HL-60 (cell line): ENCODE results near the gene ARFIP1.

Experiments
- DNase-seq, 2 experiments: peaks; one replicate each; pipeline ENCODE4 v3.0.0-alpha.2; 2010 to 2020; ENCODE audit warnings: low read depth in 1 of 2, low spot score in 1 of 2
- H3K27ac ChIP-seq: fragments of 250-450 bp; sonication (Bioruptor Pico); replicated peaks from 2 replicates; pipeline ENCODE4 v1.5.1; 2020; ENCODE audit warnings: mild to moderate bottlenecking, moderate library complexity
- H3K27me3 ChIP-seq: fragments of 250-450 bp; sonication (Bioruptor Pico); 2 replicates; pipeline ENCODE4 v1.5.1; 2021; ENCODE audit warnings: mild to moderate bottlenecking, moderate library complexity; ENCODE audit not compliant: insufficient read depth, poor library complexity, severe bottlenecking
- H3K4me3 ChIP-seq: replicated peaks from 2 replicates; pipeline ENCODE4 v1.5.1; 2011; ENCODE audit warnings: mild to moderate bottlenecking, control low read depth, low read length; ENCODE audit not compliant: insufficient read depth
- GABPA ChIP-seq: IDR thresholded peaks from 2 replicates; pipeline ENCODE4 v1.6.1; 2012; ENCODE audit warnings: low read depth
- POLR2AphosphoS5 ChIP-seq: IDR thresholded peaks from 2 replicates; pipeline ENCODE4 v1.6.1; 2012; ENCODE audit warnings: low read depth
- SPI1 ChIP-seq: IDR thresholded peaks from 2 replicates; pipeline ENCODE4 v1.6.1; 2012; ENCODE audit warnings: low read depth, mild to moderate bottlenecking, borderline replicate concordance
- TF ChIP-seq, protein P1 (sequence below): IDR thresholded peaks from 2 replicates; pipeline ENCODE4 v1.6.1; 2012; ENCODE audit warnings: low read depth; ENCODE audit not compliant: insufficient replicate concordance
- TF ChIP-seq, protein P2 (sequence below): IDR thresholded peaks from one replicate; pipeline ENCODE4 v1.5.1; 2011; ENCODE audit warnings: low read length, control low read depth, inconsistent platforms; ENCODE audit not compliant: insufficient read depth

The ARFIP1 gene

DNA sequence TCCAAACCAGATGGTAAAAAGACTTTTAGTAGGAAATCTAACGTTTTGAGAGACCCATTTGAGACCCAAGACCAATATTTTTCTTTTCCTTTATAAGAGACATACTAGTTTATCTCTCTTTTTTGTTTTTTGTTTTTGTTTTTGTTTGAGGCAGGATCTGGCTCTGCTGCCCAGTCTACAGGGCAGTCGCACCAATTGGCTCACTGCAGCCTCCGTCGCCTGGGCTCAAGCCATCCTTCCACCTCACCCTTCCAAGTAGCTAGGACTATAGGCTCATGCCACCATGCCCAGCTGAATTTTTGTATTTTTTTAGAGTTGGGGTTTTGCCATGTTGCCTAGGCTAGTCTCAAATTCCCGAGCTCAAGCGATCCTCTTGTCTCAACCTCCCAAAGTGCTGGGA is 79.2 kb downstream of the ARFIP1 start:
- H3K27me3 ChIP-seq: no peaks in the 10 kb centered on the region
- no peak for DNase-seq
- TF ChIP-seq POLR2AphosphoS5 (no peak), SPI1 (no peak), GABPA (no peak)
- TF ChIP-seq, protein P1, sequence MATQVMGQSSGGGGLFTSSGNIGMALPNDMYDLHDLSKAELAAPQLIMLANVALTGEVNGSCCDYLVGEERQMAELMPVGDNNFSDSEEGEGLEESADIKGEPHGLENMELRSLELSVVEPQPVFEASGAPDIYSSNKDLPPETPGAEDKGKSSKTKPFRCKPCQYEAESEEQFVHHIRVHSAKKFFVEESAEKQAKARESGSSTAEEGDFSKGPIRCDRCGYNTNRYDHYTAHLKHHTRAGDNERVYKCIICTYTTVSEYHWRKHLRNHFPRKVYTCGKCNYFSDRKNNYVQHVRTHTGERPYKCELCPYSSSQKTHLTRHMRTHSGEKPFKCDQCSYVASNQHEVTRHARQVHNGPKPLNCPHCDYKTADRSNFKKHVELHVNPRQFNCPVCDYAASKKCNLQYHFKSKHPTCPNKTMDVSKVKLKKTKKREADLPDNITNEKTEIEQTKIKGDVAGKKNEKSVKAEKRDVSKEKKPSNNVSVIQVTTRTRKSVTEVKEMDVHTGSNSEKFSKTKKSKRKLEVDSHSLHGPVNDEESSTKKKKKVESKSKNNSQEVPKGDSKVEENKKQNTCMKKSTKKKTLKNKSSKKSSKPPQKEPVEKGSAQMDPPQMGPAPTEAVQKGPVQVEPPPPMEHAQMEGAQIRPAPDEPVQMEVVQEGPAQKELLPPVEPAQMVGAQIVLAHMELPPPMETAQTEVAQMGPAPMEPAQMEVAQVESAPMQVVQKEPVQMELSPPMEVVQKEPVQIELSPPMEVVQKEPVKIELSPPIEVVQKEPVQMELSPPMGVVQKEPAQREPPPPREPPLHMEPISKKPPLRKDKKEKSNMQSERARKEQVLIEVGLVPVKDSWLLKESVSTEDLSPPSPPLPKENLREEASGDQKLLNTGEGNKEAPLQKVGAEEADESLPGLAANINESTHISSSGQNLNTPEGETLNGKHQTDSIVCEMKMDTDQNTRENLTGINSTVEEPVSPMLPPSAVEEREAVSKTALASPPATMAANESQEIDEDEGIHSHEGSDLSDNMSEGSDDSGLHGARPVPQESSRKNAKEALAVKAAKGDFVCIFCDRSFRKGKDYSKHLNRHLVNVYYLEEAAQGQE: no peak
- TF ChIP-seq, protein P2, sequence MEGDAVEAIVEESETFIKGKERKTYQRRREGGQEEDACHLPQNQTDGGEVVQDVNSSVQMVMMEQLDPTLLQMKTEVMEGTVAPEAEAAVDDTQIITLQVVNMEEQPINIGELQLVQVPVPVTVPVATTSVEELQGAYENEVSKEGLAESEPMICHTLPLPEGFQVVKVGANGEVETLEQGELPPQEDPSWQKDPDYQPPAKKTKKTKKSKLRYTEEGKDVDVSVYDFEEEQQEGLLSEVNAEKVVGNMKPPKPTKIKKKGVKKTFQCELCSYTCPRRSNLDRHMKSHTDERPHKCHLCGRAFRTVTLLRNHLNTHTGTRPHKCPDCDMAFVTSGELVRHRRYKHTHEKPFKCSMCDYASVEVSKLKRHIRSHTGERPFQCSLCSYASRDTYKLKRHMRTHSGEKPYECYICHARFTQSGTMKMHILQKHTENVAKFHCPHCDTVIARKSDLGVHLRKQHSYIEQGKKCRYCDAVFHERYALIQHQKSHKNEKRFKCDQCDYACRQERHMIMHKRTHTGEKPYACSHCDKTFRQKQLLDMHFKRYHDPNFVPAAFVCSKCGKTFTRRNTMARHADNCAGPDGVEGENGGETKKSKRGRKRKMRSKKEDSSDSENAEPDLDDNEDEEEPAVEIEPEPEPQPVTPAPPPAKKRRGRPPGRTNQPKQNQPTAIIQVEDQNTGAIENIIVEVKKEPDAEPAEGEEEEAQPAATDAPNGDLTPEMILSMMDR: no peak
- no peak overlapping the region for H3K27ac ChIP-seq
- no peak overlapping the region for H3K4me3 ChIP-seq

DNA sequence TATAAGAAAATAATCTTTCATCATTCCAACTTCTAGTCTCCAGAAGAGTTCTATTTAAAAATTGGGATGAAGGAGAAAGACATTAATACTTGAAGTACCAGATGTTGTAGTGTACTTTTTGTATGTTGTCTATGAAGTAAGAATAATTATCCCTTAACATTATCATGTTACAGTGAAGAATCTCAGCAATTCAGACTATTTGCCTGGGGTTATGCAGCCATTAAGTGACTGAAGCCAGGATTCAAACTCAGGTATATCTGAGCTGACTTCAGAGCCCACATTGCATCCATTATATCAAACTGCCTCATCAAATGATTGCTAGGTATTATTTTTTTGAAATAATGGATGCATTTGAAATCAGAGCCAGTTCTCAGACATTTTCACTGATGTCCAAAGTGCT is 80.3 kb downstream of the ARFIP1 start:
- no peak overlapping the region for H3K27ac ChIP-seq
- DNase-seq: no peak
- TF ChIP-seq, protein P2: no peak
- TF ChIP-seq, protein P1: no peak
- TF ChIP-seq POLR2AphosphoS5: no peak
- TF ChIP-seq SPI1: no peak
- TF ChIP-seq GABPA: no peak
- H3K27me3 ChIP-seq: no peaks in the 10 kb centered on the region
- no peak overlapping the region for H3K4me3 ChIP-seq

DNA sequence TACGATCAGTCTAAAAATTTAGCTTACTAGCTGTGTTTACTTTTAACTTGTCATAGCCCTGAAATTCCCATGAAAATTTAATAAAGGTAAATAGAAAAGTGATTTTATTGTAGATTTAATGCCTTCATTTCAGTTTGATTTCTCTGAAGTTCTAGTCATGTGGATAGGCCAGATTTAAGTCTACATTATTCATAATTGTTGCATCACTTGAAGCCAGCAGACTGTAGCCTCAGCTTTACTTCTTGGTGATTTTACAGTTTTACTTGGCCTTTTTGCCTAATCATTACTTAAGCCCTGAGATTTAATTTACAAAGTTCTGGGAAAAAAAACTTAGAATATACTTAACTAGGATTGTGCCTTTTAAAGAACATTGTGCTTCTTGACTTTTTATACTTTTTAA is 82.9 kb downstream of the ARFIP1 start:
- TF ChIP-seq, protein P2: no peak
- TF ChIP-seq, protein P1: no peak
- TF ChIP-seq SPI1: no peak
- no peak for TF ChIP-seq POLR2AphosphoS5
- no peak for TF ChIP-seq GABPA

More for the DNA sequence above, 82.9 kb downstream of the ARFIP1 start:
- no peak for DNase-seq
- Histone ChIP-seq H3K27me3 (no peaks in the 10 kb centered on the region), H3K4me3 (no peak overlapping the region), H3K27ac (no peak overlapping the region)
